ENCODE results near the gene DNAL1.
A peak's percentile ranks its signal among the peaks of the same experiment; 100 is the strongest.
"Not testable (repeated sequence)": the region's sequence is repeated elsewhere in the genome, so short reads cannot be mapped to it uniquely, and the experiment has no call there.

DNAL1 gene, protein sequence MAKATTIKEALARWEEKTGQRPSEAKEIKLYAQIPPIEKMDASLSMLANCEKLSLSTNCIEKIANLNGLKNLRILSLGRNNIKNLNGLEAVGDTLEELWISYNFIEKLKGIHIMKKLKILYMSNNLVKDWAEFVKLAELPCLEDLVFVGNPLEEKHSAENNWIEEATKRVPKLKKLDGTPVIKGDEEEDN

GRCh38 chr14:73644531-73645247 lies at the start of gene DNAL1:
Gene DNAL1, plus strand, starts transcription at chr14:73644986. Its CDS starts 54 bp downstream, at chr14:73645040.
- DNase-seq = peak; percentile 94

DNA sequence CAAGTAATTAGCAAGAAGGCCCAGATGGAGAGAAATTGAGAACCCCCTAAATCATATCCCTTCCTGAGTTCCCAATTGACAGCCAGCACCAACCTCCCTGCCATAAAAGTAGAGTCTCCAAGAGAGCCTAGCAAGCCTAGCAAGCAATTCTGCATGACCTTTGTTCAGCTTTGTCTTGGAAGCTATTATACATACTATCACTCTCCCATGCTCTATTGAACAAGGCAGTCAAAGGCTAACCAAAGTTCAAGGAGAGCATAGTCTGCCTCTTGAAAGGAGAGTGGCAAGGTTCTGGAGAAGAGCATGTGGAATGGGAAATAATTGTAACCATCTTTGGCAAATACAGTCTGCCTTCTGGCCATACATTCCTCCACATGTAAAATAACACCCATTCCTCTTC lies 45.3 kb upstream of the DNAL1 start:
- DNase-seq = no peak

- no peak for DNase-seq
Measured at GRCh38 chr14:73602994-73603393, 41.8 kb upstream of the DNAL1 start.

DNA sequence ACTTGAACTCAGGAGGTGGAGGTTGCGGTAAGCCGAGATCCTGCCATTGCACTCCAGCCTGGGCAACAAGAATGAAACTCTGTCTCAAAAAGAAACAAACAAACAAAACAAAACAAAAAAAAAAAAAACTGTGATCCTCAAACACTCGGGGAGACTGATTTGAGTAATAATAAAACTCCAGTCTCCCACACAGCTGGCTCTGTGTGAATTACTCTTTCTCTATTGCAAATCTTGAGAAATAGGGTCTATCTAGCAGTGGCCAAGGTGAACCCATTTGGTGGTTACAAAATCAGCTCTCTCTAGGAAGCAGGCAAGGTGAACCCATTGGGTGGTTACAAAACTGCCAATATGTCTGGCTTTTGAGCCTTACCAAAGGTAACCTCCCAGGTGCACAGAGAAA lies 38.5 kb upstream of the DNAL1 start:
- DNase-seq = no peak

DNA sequence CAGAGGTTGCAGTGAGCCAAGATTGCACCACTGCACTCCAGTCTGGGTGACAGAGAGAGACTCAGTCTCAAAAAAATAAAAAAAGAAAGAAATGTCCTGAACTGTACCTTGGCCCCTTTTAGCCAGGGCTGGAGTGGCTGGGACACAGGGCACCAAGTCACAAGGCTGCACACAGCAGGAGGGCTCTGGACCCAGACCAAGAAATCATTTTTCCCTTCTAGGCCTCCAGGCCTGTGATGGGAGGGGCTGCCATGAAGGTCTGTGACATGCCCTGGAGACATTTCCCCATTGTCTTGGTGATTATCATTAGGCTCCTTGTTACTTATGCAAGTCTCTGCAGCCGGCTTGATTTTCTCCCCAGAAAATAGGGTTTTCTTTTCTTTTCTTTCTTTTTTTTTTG lies 37.5 kb upstream of the DNAL1 start:
- DNase-seq = no peak

- no peak for DNase-seq
Measured at GRCh38 chr14:73610687-73611086, 34.1 kb upstream of the DNAL1 start.

DNA sequence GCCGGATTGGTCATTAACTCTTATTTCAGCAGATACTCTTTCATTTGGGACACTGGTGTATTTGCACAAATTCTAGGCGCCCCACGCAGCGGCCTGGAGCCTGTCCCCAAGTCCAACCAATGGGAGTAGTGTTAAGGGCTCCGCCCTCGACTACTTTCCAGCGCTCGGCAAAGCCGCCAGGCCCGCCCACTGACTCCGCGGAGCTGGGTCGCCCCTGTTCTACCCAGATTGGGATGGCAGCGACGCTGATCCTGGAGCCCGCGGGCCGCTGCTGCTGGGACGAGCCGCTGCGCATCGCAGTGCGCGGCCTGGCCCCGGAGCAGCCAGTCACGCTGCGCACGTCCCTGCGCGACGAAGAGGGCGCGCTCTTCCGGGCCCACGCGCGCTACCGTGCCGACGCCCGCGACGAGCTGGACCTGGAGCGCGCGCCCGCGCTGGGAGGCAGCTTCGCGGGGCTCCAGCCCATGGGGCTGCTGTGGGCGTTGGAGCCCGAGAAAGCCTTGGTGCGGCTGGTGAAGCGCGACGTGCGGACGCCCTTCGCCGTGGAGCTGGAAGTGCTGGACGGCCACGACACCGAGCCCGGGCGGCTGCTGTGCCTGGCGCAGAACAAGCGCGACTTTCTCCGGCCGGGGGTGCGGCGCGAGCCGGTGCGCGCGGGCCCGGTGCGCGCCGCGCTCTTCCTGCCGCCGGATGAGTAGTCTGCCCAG lies 32.3 kb upstream of the DNAL1 start, which contains the start of gene ACOT6:
Gene ACOT6 (plus strand): TSS at position 179 of the 707 bp plus-strand sequence. CDS start 55 bp downstream, at position 234.
- DNase-seq = peak; percentile 65

DNA sequence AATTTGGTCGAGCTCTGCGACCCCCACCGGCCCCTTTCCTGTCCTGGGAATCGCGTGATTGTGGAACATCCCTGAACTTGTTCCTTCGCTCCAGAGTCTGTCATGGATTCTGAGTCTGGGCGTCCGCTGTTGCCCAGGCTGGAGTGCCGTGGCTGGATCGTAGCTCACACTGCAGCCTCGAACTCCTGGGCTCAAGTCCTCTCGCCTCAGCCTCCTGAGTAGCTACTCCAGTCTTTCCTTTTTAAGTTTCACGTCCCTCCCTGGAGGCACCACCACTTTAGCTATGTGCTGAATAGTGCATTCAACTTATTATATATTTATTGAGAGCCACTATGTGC lies 31.8 kb upstream of the DNAL1 start:
- no peak for DNase-seq

DNA sequence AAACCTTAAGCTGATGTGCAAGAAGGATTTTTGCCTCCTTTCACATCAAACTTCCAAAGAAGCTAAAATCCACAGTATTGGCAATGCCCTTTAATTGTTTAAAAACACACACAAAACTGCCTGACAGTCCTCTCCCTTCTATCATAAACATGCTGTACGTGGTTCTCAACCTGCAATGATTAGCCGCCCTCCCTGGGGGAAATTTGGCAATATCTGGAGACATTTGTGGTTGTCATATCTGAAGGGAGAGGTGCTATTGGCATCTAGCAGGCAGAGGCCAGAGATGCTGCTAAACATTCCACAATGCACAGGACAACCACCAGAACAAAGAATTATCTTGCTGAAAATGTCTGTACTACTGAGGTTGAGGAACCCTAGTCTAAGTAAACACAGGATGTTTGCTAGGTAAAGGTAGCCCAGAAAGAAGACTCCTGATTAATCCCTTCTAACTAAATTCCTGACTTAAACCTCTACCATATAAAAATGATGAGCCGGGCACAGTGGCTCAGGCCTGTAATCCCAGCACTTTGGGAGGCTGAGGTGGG lies 31.3 kb upstream of the DNAL1 start:
- no peak for DNase-seq

GRCh38 chr14:73616831-73617230 lies 28.0 kb upstream of the DNAL1 start:
- no peak for DNase-seq

- no peak for DNase-seq
Measured at GRCh38 chr14:73619524-73619923, 25.3 kb upstream of the DNAL1 start.

- DNase-seq = no peak
Measured at GRCh38 chr14:73620268-73620667, 24.5 kb upstream of the DNAL1 start.

GRCh38 chr14:73623504-73624054 lies 21.2 kb upstream of the DNAL1 start:
- no peak for DNase-seq

DNA sequence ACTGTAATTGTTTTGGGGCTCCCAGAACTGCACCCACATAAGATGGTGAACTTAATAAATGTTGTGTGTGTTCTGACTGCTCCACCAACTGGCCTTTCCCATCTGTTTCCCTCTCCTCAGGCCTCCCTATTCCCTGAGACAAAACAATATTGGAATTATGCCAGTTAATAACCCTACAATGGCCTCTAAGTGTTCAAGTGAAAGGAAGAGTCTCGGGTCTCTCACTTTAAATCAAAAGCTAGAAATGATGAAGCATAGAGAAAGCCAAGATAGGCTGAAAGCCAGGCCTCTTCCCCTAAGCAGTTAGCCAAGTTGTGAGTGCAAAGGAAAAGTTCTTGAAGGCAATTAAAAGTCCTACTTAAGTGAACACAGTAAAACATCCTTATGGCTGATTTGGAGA lies 19.1 kb upstream of the DNAL1 start:
- no peak for DNase-seq

GRCh38 chr14:73627151-73627558 lies 17.6 kb upstream of the DNAL1 start:
- no peak for DNase-seq

DNA sequence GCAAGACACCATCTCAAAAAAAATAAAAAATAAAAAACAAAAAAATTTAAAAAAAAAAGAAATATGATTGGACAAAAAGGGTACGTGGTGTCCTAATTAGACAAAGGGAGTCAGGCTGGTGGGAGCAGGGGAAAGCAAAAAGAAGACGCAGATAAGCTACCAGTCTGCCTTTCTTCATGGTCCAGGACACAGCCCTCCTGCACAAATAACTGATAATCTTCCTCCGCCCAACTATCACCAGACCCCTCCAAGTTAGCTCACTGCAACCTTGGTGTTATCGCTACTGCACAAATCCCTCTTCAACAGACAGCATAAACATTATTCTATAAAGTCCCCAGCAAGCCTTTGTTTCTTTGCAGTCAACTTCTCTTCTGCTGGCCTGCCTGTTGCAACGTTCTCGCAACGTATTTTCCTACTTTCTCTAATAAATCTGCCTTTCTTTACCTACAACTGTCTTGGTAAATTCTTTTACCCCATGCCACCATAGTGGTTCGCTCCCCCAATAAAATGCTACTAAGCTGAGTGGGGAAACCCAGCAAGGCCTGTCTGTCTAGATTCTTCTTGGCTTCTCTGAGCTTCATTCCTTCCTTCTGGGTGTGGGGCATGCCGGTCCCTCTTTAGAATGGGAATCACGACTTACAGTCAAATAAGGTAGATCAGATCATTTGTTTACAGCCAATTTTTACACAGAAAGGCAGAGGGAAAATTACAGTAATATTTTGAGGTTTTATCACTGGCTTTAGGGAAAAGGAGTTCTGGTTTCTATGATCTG lies 14.6 kb upstream of the DNAL1 start:
- no peak for DNase-seq

- DNase-seq = peak; percentile 62
Measured at GRCh38 chr14:73633116-73634010, 11.4 kb upstream of the DNAL1 start.

- no peak for DNase-seq
Measured at GRCh38 chr14:73634011-73634833, 10.6 kb upstream of the DNAL1 start.

GRCh38 chr14:73636355-73636754 lies 8.4 kb upstream of the DNAL1 start:
- not testable (repeated sequence) for DNase-seq

- DNase-seq = no peak
Measured at GRCh38 chr14:73637830-73638229, 7.0 kb upstream of the DNAL1 start.
